HepG2 (cell line): ENCODE results near the gene TFPI. TPM values are rescaled to one million over a fixed set of nuclear protein-coding genes. Genes with fewer than 3 reads are reported as not detected.

Source experiments
- AGO2 ChIP-seq: fragments of 200-400 bp; formaldehyde crosslinking; optimal IDR thresholded peaks from 2 replicates; pipeline ENCODE3; 2017; ENCODE audit warnings: mild to moderate bottlenecking, low read depth, low read length, moderate library complexity
- CENPBD1 ChIP-seq: sonication (generic); formaldehyde crosslinking; IDR thresholded peaks from 2 replicates; pipeline ENCODE4 v1.8.0; 2022; ENCODE audit warnings: missing genetic modification reagents, low read depth, mild to moderate bottlenecking, borderline replicate concordance
- STAT6 ChIP-seq: sonication (generic); formaldehyde crosslinking; IDR thresholded peaks from 2 replicates; pipeline ENCODE4 v1.4.0; 2020; ENCODE audit warnings: missing genetic modification reagents, mild to moderate bottlenecking, borderline replicate concordance
- TEAD3 ChIP-seq: optimal IDR thresholded peaks from 2 replicates; pipeline ENCODE3; 2016; ENCODE audit warnings: borderline replicate concordance
- ZBTB40 ChIP-seq, 2 experiments: fragments of 450-650 bp in 1 of 2; sonication (generic) in 1 of 2; formaldehyde crosslinking in 1 of 2; IDR thresholded peaks; 2 replicates each; pipeline versions ENCODE4 v1.6.1 to v1.8.0; 2016 to 2022; ENCODE audit warnings: antibody characterized with exemption in 1 of 2, mild to moderate bottlenecking in 1 of 2, missing genetic modification reagents in 1 of 2
- ZMAT3 ChIP-seq: sonication (generic); formaldehyde crosslinking; conservative IDR thresholded peaks from 2 replicates; pipeline ENCODE4 v1.7.0; 2021; ENCODE audit warnings: missing genetic modification reagents
- ZNF839 ChIP-seq: sonication (generic); formaldehyde crosslinking; IDR thresholded peaks from 2 replicates; pipeline ENCODE4 v1.4.0; 2020; ENCODE audit warnings: missing genetic modification reagents, mild to moderate bottlenecking, borderline replicate concordance
- polyA plus RNA-seq, 8 experiments: library from polyadenylated mRNA; depleted of rRNA in 3 of 8; stranded (reverse) in 7 of 8; unstranded in 1 of 8; fragments of >200 nt; fragmentation: Illumina TruSeq in 4 of 8; extraction: Trizol in 4 of 8; gene quantifications; 2 replicates each; pipeline versions ENCODE4 v1.2.1 to v1.2.3, GENCODE V29; 2011 to 2016; ENCODE audit warnings: low read depth in 4 of 8, missing spikeins in 1 of 8, mixed read lengths in 1 of 8; ENCODE audit not compliant: insufficient read depth in 1 of 8
- total RNA-seq, 5 experiments: library from RNA; depleted of rRNA; stranded (reverse); fragments of >200 nt; fragmentation: Illumina TruSeq; extraction: Trizol; gene quantifications; 2 replicates each; pipeline ENCODE4 v1.2.3, GENCODE V29; 2016; ENCODE audit warnings: low read depth in 1 of 5
- TF ChIP-seq, protein P1 (sequence below): sonication (generic); formaldehyde crosslinking; IDR thresholded peaks from 2 replicates; pipeline ENCODE4 v1.4.0; 2020; ENCODE audit warnings: low read depth, mild to moderate bottlenecking, missing genetic modification reagents

TFPI gene
- total and polyA plus RNA-seq, 2 of the 13 experiments (the other 11 are each of a cell fraction or from before 2014, with no cell fraction given), result 301 to 436 TPM

- TF ChIP-seq ZNF839 (CRISPR knock-in tag) (no peak), ZBTB40 (IDR thresholded peaks at IDR 0.05) (no peak), ZBTB40 (CRISPR knock-in tag; IDR thresholded peaks at IDR 0.05) (no peak), TEAD3 (CRISPR knock-in tag) (peak; percentile 20), AGO2 (peak; percentile 29), STAT6 (CRISPR knock-in tag) (no peak), CENPBD1 (CRISPR knock-in tag) (0 out of 2 replicates have a peak, but pooled peaks have one; percentile 51), ZMAT3 (CRISPR knock-in tag) (no peak)
- TF ChIP-seq, protein P1, sequence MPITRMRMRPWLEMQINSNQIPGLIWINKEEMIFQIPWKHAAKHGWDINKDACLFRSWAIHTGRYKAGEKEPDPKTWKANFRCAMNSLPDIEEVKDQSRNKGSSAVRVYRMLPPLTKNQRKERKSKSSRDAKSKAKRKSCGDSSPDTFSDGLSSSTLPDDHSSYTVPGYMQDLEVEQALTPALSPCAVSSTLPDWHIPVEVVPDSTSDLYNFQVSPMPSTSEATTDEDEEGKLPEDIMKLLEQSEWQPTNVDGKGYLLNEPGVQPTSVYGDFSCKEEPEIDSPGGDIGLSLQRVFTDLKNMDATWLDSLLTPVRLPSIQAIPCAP (CRISPR knock-in tag), result no peak
Observed at GRCh38 chr2:187520121-187520624, 34.1 kb downstream of the TFPI start (continued).
